ENCODE results near the gene CEP112. TPM values are rescaled to one million over a fixed set of nuclear protein-coding genes. Genes with fewer than 3 reads are reported as not detected.

CEP112 gene
- total and polyA plus RNA-seq, 2 of the 13 experiments (the other 11 are each of a cell fraction or from before 2014, with no cell fraction given), result 1.2 to 3.4 TPM

DNA sequence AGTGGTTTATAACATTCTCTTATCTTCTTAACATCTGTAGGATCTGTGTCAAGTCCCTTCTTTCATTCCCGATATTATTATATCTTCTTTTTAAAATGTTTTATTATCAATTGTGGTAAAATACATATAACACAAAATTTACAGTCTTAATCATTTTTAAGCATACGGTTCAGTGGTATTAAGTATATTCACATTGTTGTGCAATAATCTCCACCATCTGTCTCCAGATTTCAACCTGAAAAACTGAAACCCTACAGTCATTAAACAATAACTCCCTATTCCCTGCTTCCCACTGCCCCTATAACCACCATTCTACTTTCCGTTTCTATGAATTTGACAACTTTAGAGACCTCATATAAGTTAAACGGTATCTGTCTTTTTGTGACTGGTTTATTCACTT lies 45.5 kb downstream of the CEP112 start:
- no peaks in the 10 kb centered on the region for H3K9me3 ChIP-seq (ENCODE audit: low read length)
- BruUV-seq (replicated peaks), result no TSS peak
- DNase-seq (ENCODE audit: low spot score), result no peak
- intact Hi-C loops (cut with micrococcal nuclease; ENCODE audit: unreplicated experiment), result no loop called here
- POLR2A ChIA-PET, result no interaction called here
- no peak overlapping the region for H3K27ac ChIP-seq (ENCODE audit: extremely low read length, insufficient read depth, low read length)
- no peak for ATAC-seq
- in situ Hi-C loops (cut with HindIII; ENCODE audit: extremely low pct_ligation_motif_present, low pct_unique_long_range_greater_than_20kb), result no loop called here
- no peak overlapping the region for H3K4me3 ChIP-seq (replicated peaks in 1 of 3; ENCODE audit: insufficient read depth in 1 of 3, low read depth in 2 of 3, low read length in 3 of 3)
- no peaks in the 10 kb centered on the region for H3K36me3 ChIP-seq (replicated peaks in 1 of 2; ENCODE audit: control insufficient read depth in 1 of 2, insufficient read depth in 2 of 2, low read length in 2 of 2)
- H3K79me2 ChIP-seq (ENCODE audit: insufficient read depth, low read length), result no peaks in the 10 kb centered on the region
- no peaks in the 10 kb centered on the region for H3K27me3 ChIP-seq (ENCODE audit: control insufficient read depth in 1 of 2, insufficient read depth in 2 of 2, low read length in 2 of 2)
- H3K9ac ChIP-seq (ENCODE audit: insufficient read depth, low read depth, low read length), result no peak overlapping the region
- peaks cover 12% of the 10 kb centered on the region; the same call in 1 of the 2 replicates for H3K4me1 ChIP-seq (ENCODE audit: insufficient read depth, low read length)
- WGBS (ENCODE audit: low lambda C conversion rate), result 83% methylated on average over 4 of the region's 4 CpGs
- TF ChIP-seq ZEB1 (IDR thresholded peaks at IDR 0.05; ENCODE audit: insufficient replicate concordance, low read depth) (no peak), CEBPB (IDR thresholded peaks at IDR 0.05; ENCODE audit: borderline replicate concordance, low read depth, low read length) (peak; percentile 74)
- H4K20me1 ChIP-seq (ENCODE audit: insufficient read depth, low read length), result no peaks in the 10 kb centered on the region
- no peak for FAIRE-seq
- no peak overlapping the region for H2AFZ ChIP-seq (ENCODE audit: low read length)
- no peak overlapping the region for H3K4me2 ChIP-seq (ENCODE audit: low read depth, low read length)
- CTCF ChIA-PET (ENCODE audit: low intra/inter-chr PET ratio, low total read pairs), result no interaction called here

DNA sequence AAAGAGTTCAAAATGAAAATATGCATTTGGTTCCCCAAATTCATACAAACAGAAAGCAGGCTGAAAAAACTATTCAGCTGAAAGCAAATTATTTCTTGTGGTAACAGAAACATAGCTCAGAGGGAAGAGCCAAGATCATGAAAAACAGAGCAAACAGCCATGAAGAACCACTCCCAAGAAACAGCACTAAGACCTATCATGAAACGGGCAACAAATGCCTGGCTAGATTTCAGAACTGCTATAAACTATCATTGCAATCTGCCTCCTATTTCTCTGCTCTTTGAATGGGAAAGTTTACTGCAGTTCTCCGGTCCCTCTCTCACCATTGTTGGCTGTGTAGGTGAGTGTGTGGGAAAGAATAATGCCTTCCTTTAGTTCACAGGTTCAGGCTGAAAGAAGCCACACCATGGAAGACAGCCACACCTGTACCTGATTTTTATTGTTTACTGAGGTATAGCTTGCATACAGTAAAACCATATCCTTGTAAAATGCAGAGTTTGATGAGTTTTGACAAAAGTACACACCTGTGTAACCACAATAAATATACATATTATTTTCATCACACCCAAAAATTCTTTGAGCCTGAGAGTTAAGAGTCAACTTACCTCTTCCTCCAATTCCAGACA lies 48.2 kb downstream of the CEP112 start:
- ChIA-PET CTCF (ENCODE audit: low intra/inter-chr PET ratio, low total read pairs) (no interaction called here), POLR2A (no interaction called here)
- H4K20me1 ChIP-seq (ENCODE audit: insufficient read depth, low read length), result no peaks in the 10 kb centered on the region
- TF ChIP-seq BORCS8-MEF2B (CRISPR knock-in tag; IDR thresholded peaks at IDR 0.05) (no peak), ZNF674 (CRISPR knock-in tag; IDR thresholded peaks at IDR 0.05; ENCODE audit: low read depth) (no peak), ZNF101 (CRISPR knock-in tag; IDR thresholded peaks at IDR 0.05; ENCODE audit: borderline replicate concordance, low read depth) (no peak), ZMYM2 (CRISPR knock-in tag; IDR thresholded peaks at IDR 0.05) (no peak), SPEN (CRISPR knock-in tag; IDR thresholded peaks at IDR 0.05; ENCODE audit: low read depth) (no peak), ZNF678 (CRISPR knock-in tag; IDR thresholded peaks at IDR 0.05) (no peak), BHLHE40 (IDR thresholded peaks at IDR 0.05; ENCODE audit: low read length) (no peak), SRSF1 (optimal IDR thresholded peaks at IDR 0.05; ENCODE audit: low read depth, low read length) (no peak), TCF7L2 (IDR thresholded peaks at IDR 0.05; ENCODE audit: low read depth, low read length) (no peak), ZNF260 (CRISPR knock-in tag; IDR thresholded peaks at IDR 0.05; ENCODE audit: borderline replicate concordance, low read depth) (no peak)
- TF ChIP-seq, protein P1, sequence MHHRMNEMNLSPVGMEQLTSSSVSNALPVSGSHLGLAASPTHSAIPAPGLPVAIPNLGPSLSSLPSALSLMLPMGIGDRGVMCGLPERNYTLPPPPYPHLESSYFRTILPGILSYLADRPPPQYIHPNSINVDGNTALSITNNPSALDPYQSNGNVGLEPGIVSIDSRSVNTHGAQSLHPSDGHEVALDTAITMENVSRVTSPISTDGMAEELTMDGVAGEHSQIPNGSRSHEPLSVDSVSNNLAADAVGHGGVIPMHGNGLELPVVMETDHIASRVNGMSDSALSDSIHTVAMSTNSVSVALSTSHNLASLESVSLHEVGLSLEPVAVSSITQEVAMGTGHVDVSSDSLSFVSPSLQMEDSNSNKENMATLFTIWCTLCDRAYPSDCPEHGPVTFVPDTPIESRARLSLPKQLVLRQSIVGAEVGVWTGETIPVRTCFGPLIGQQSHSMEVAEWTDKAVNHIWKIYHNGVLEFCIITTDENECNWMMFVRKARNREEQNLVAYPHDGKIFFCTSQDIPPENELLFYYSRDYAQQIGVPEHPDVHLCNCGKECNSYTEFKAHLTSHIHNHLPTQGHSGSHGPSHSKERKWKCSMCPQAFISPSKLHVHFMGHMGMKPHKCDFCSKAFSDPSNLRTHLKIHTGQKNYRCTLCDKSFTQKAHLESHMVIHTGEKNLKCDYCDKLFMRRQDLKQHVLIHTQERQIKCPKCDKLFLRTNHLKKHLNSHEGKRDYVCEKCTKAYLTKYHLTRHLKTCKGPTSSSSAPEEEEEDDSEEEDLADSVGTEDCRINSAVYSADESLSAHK (CRISPR knock-in tag; IDR thresholded peaks at IDR 0.05; ENCODE audit: borderline replicate concordance), result no peak
- TF ChIP-seq, protein P2, sequence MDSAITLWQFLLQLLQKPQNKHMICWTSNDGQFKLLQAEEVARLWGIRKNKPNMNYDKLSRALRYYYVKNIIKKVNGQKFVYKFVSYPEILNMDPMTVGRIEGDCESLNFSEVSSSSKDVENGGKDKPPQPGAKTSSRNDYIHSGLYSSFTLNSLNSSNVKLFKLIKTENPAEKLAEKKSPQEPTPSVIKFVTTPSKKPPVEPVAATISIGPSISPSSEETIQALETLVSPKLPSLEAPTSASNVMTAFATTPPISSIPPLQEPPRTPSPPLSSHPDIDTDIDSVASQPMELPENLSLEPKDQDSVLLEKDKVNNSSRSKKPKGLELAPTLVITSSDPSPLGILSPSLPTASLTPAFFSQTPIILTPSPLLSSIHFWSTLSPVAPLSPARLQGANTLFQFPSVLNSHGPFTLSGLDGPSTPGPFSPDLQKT (CRISPR knock-in tag; IDR thresholded peaks at IDR 0.05; ENCODE audit: borderline replicate concordance), result no peak
- no peak overlapping the region for H3K4me2 ChIP-seq (ENCODE audit: low read depth, low read length)
- no peak for ATAC-seq
- H3K27ac ChIP-seq (ENCODE audit: extremely low read length, insufficient read depth, low read length), result no peak overlapping the region
- no peaks in the 10 kb centered on the region for H3K9me3 ChIP-seq (ENCODE audit: low read length)
- H3K4me3 ChIP-seq (replicated peaks in 1 of 3; ENCODE audit: insufficient read depth in 1 of 3, low read depth in 2 of 3, low read length in 3 of 3), result no peak overlapping the region
- H3K36me3 ChIP-seq (replicated peaks in 1 of 2; ENCODE audit: control insufficient read depth in 1 of 2, insufficient read depth in 2 of 2, low read length in 2 of 2), result no peaks in the 10 kb centered on the region
- WGBS (ENCODE audit: low lambda C conversion rate), result 95% methylated on average over 2 of the region's 2 CpGs
- H3K27me3 ChIP-seq (ENCODE audit: control insufficient read depth in 1 of 2, insufficient read depth in 2 of 2, low read length in 2 of 2), result no peaks in the 10 kb centered on the region
- no TSS peak for BruUV-seq (replicated peaks)
- no peak overlapping the region for H3K9ac ChIP-seq (ENCODE audit: insufficient read depth, low read depth, low read length)
- DNase-seq (ENCODE audit: low spot score), result no peak
- no peak for FAIRE-seq
- intact Hi-C loops (cut with micrococcal nuclease; ENCODE audit: unreplicated experiment), result no loop called here
- no peak overlapping the region for H2AFZ ChIP-seq (ENCODE audit: low read length)
- in situ Hi-C loops (cut with HindIII; ENCODE audit: extremely low pct_ligation_motif_present, low pct_unique_long_range_greater_than_20kb), result no loop called here
- H3K79me2 ChIP-seq (ENCODE audit: insufficient read depth, low read length), result no peaks in the 10 kb centered on the region
- peaks cover 12% of the 10 kb centered on the region; the same call in 1 of the 2 replicates for H3K4me1 ChIP-seq (ENCODE audit: insufficient read depth, low read length)

Measured in HepG2 (cell line).